ENCODE results near the gene OR8D4.

DNA sequence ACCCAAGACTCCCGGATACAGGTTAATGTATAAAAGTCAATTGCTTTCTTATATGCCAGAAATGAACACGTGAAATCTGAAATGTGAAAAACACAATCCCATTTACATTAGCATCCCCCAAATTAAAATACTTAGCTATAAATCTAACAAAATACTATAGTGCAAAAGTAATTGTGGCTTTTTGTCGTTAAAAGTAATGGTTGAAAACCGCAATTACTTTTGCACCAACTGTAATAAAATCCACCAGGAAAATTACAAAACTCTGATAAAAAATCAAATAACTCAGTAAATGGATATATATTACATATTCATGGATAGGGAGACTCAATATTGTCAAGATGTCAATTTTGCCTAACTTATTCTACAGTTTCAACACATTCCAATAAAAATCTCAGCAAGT lies 21.1 kb upstream of the OR8D4 start:
- TF ChIP-seq EZH2 (IDR thresholded peaks at IDR 0.05; ENCODE audit: borderline replicate concordance, low read depth, low read length, poor library complexity, severe bottlenecking) = no peak
- TF ChIP-seq, protein P1, sequence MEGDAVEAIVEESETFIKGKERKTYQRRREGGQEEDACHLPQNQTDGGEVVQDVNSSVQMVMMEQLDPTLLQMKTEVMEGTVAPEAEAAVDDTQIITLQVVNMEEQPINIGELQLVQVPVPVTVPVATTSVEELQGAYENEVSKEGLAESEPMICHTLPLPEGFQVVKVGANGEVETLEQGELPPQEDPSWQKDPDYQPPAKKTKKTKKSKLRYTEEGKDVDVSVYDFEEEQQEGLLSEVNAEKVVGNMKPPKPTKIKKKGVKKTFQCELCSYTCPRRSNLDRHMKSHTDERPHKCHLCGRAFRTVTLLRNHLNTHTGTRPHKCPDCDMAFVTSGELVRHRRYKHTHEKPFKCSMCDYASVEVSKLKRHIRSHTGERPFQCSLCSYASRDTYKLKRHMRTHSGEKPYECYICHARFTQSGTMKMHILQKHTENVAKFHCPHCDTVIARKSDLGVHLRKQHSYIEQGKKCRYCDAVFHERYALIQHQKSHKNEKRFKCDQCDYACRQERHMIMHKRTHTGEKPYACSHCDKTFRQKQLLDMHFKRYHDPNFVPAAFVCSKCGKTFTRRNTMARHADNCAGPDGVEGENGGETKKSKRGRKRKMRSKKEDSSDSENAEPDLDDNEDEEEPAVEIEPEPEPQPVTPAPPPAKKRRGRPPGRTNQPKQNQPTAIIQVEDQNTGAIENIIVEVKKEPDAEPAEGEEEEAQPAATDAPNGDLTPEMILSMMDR (conservative IDR thresholded peaks at IDR 0.05; ENCODE audit: low read depth, low read length) = no peak

All from A673 (cell line).